Heart right ventricle (tissue), 16 donors: ENCODE results near the gene NCAM1. TPM values are rescaled to one million over a fixed set of nuclear protein-coding genes. Genes with fewer than 3 reads are reported as not detected.

Source experiments
- ATAC-seq, 8 donors: fragments of 200-7000 bp; cut with Tn5 transposase; one replicate each; pipeline ENCODE4 v1.9.1; 2020; ENCODE audit warnings: mild to moderate bottlenecking in 8 of 8, moderate library complexity in 8 of 8, moderate number of reproducible peaks in 1 of 8
- DNase-seq, 2 donors: peaks; one replicate each; pipeline ENCODE4 v3.0.0-alpha.2; 2020
- H3K27ac ChIP-seq, 10 donors: fragments of 200-600 bp; sonication (generic) in 2 of 10; one replicate each; pipeline versions ENCODE4 v1.5.0 to v1.8.0; 2020 to 2022; ENCODE audit warnings: mild to moderate bottlenecking in 3 of 10
- H3K27me3 ChIP-seq, 7 donors: fragments of 200-600 bp; one replicate each; pipeline ENCODE4 v1.8.0; 2021 to 2022; ENCODE audit warnings: mild to moderate bottlenecking in 2 of 7
- H3K36me3 ChIP-seq, 9 donors: fragments of 200-600 bp; sonication (generic) in 1 of 9; one replicate each; pipeline versions ENCODE4 v1.5.0 to v1.8.0; 2020 to 2022; ENCODE audit warnings: mild to moderate bottlenecking in 2 of 9
- H3K4me1 ChIP-seq, 9 donors: fragments of 200-600 bp; sonication (generic) in 1 of 9; one replicate each; pipeline versions ENCODE4 v1.5.0 to v1.8.0; 2020 to 2022; ENCODE audit warnings: mild to moderate bottlenecking in 4 of 9
- H3K4me3 ChIP-seq, 10 donors: fragments of 200-600 bp; sonication (generic) in 2 of 10; one replicate each; pipeline versions ENCODE4 v1.5.0 to v1.8.0; 2020 to 2022; ENCODE audit warnings: mild to moderate bottlenecking in 7 of 10, moderate library complexity in 2 of 10
- H3K9me3 ChIP-seq, 11 donors: fragments of 200-600 bp in 10 of 11; sonication (generic) in 2 of 11; one replicate each; pipeline versions ENCODE4 v1.5.0 to v1.8.0; 2013 to 2022; ENCODE audit warnings: mild to moderate bottlenecking in 2 of 11, control low read depth in 1 of 11, moderate library complexity in 1 of 11
- CTCF ChIP-seq, 9 donors: fragments of 200-600 bp; sonication (generic) in 2 of 9; IDR thresholded peaks; one replicate each; pipeline versions ENCODE4 v1.5.0 to v1.8.0; 2021 to 2022; ENCODE audit warnings: antibody characterized with exemption in 9 of 9, mild to moderate bottlenecking in 5 of 9, moderate library complexity in 1 of 9
- WGBS, 2 donors: extraction: QIAGEN DNeasy Blood & Tissue Kit; methylation state at CpG; one replicate each; pipeline ENCODE4 v1.1.7; 2013; ENCODE audit warnings: inconsistent platforms in 1 of 2; 5-methylcytosine and 5-hydroxymethylcytosine counted together
- intact Hi-C, 10 donors: fragments of 100-400 bp; cut with DNase I; formaldehyde crosslinking; loops; one replicate each; pipeline versions ENCODE4 v1.11.1 to v1.14.2; 2022
- polyA plus RNA-seq, 2 donors: library from polyadenylated mRNA; stranded (reverse); fragments of 200-250 nt; gene quantifications; one replicate each; pipeline ENCODE4 v1.2.3, GENCODE V29; 2013
- total RNA-seq, 10 donors: library from RNA; stranded (reverse); fragmentation: NEBNext Ultra II Directional in 3 of 10; extraction: Animal tissue kit (Norgen Biotek cat#: 25700) in 3 of 10; gene quantifications; one replicate each; pipeline versions ENCODE4 v1.2.1 to v1.2.4, GENCODE V29; 2021 to 2023
- donor health status: Arrhythmogenic right ventricular cardiomyopathy.
- donor health status: ischemic (EF 13 %, LVEDD 7.1; RV severe dilation, severe dysfunction).
- donor health status: healthy with polysubstance abuse.
- donor health status: DM: no; HTN: yes; CAD: no.
- donor health status: DM: no; HTN: no; CAD: no.
- donor health status: ischemic (EF 25% LVEDD 6.9; RV normal size, moderate dysfunction).
- donor health status: ischemic (EF 25% LVEDD 5.7; RV mildly dilated, moderate dysfunction).
- donor health status: healthy.
- donor health status: DM: yes; HTN: yes; CAD: no.
- donor health status: Ischemic cardiomyopathy.
- donor health status: ischemic (EF 35%, LVEDD 5.7; RV mildly dilated, moderate dysfunction).
- donor health status: nonischemic (EF 11% LVEDD 7.7; RV severe dilation, severe dysfunction).
- donor health status: DM: yes; HTN: yes; CAD: no.
- donor health status: PGD.
- donor health status: ischemic (EF 29% LVEDD 5.4; RV normal size, mild dysfunction).
- donor health status: nonischemic (EF 23%, LVEDD 6.1; RV moderate dilation, normal function).

Gene NCAM1
- total and polyA plus RNA-seq, 12 donors = 76.8 to 454 (median 328) TPM

DNA sequence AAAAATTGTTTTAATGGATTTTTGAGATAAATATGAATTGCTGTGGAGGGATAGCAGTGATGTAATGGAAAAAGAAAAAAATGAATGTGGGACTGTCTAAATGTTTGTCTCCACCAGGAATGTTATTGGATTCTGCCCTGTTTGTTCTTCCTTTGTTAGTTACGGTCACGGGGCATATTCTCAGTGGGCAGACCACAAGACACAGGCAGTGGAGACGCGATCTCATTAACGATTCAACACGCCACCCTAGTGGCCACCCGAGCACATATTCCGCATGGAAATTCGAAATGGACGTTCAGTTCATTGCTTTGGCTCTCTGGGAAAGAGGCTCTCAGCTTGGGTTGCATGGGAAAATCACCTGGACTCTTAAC, 201.4 kb downstream of the NCAM1 start:
- H3K27ac ChIP-seq = peak overlapping the region in 6 of 10 donors; percentile 2 to 54 (median 34)
- WGBS, 2 donors = 57 to 66% methylated on average over 10 of the region's 10 CpGs
- H3K4me3 ChIP-seq = no peak overlapping the region
- peaks cover 5 to 47% (median 35%) of the 10 kb centered on the region in 9 donors for H3K4me1 ChIP-seq
- no peaks in the 10 kb centered on the region for H3K27me3 ChIP-seq
- ATAC-seq = peak in 5 of 8 donors; percentile 41 to 73 (median 66)
- DNase-seq = no peak
- no peaks in the 10 kb centered on the region for H3K9me3 ChIP-seq
- no peaks in the 10 kb centered on the region for H3K36me3 ChIP-seq
- intact Hi-C loops = no loop called here
- TF ChIP-seq CTCF (IDR thresholded peaks at IDR 0.05) = peak in 3 of 9 donors; percentile 17 to 30 (median 25)

- Histone ChIP-seq H3K9me3 (no peaks in the 10 kb centered on the region), H3K27ac (peak overlapping the region in 1 of 10 donors; percentile 48), H3K4me3 (no peak overlapping the region), H3K36me3 (no peaks in the 10 kb centered on the region), H3K27me3 (no peaks in the 10 kb centered on the region), H3K4me1 (peaks cover 5 to 49% (median 35%) of the 10 kb centered on the region in 9 donors)
- DNase-seq (no peak), ATAC-seq (peak in 4 of 8 donors; percentile 23 to 32 (median 29))
- 71 to 76% methylated on average over 9 of the region's 9 CpGs for WGBS, 2 donors
- intact Hi-C loops = no loop called here
- TF ChIP-seq CTCF (IDR thresholded peaks at IDR 0.05) = peak in 4 of 9 donors; percentile 8 to 33 (median 24)
Measured at GRCh38 chr11:113163291-113164030, 202.2 kb downstream of the NCAM1 start.

- Histone ChIP-seq H3K27me3 (no peaks in the 10 kb centered on the region), H3K4me3 (no peak overlapping the region), H3K36me3 (no peaks in the 10 kb centered on the region), H3K9me3 (no peaks in the 10 kb centered on the region), H3K27ac (no peak overlapping the region), H3K4me1 (peaks cover 5 to 34% (median 21%) of the 10 kb centered on the region in 9 donors)
- 94 to 95% methylated on average over 3 of the region's 3 CpGs for WGBS, 2 donors
- intact Hi-C loops = no loop called here
- TF ChIP-seq CTCF (IDR thresholded peaks at IDR 0.05) = no peak
- no peak for ATAC-seq
- no peak for DNase-seq
Measured at GRCh38 chr11:113166280-113166679, 205.1 kb downstream of the NCAM1 start.

GRCh38 chr11:113167599-113167998, 206.4 kb downstream of the NCAM1 start:
- DNase-seq (peak in 1 of 2 donors; percentile 11), ATAC-seq (peak in 2 of 8 donors; percentile 25 to 26)
- no peaks in the 10 kb centered on the region for H3K36me3 ChIP-seq
- TF ChIP-seq CTCF (IDR thresholded peaks at IDR 0.05) = no peak
- H3K27ac ChIP-seq = no peak overlapping the region
- H3K4me1 ChIP-seq = peaks cover 0 to 21% (median 8%) of the 10 kb centered on the region in 9 donors
- 62 to 75% methylated on average over 6 of the region's 6 CpGs for WGBS, 2 donors
- H3K4me3 ChIP-seq = no peak overlapping the region
- no peaks in the 10 kb centered on the region for H3K27me3 ChIP-seq
- H3K9me3 ChIP-seq = no peaks in the 10 kb centered on the region
- intact Hi-C loops = no loop called here
